ENCODE data around the gene NRIP3. TPM values are rescaled to one million over a fixed set of nuclear protein-coding genes. Genes with fewer than 3 reads are reported as not detected.
"Not testable (repeated sequence)": the region's sequence is repeated elsewhere in the genome, so short reads cannot be mapped to it uniquely, and the experiment has no call there.

NRIP3 gene
- polyA plus RNA-seq, 3 donors = 0.60 to 1.1 (median 0.96) TPM

GRCh38 chr11:9016916-9017642, 13.3 kb upstream of the NRIP3 start:
- no peak for DNase-seq

GRCh38 chr11:9015677-9016076, 11.9 kb upstream of the NRIP3 start:
- DNase-seq = peak; percentile 52

GRCh38 chr11:9014826-9015225, 11.0 kb upstream of the NRIP3 start:
- DNase-seq = no peak

- no peak for DNase-seq
Observed at GRCh38 chr11:9013373-9013772, 9.6 kb upstream of the NRIP3 start.

GRCh38 chr11:9009538-9009937, 5.7 kb upstream of the NRIP3 start:
- not testable (repeated sequence) for DNase-seq

- DNase-seq = no peak
Observed at GRCh38 chr11:9008661-9009060, 4.9 kb upstream of the NRIP3 start.

GRCh38 chr11:9008011-9008550, 4.3 kb upstream of the NRIP3 start:
- no peak for DNase-seq

GRCh38 chr11:9005087-9005486, 1.3 kb upstream of the NRIP3 start:
- no peak for DNase-seq

GRCh38 chr11:9004183-9004926, 554 bp upstream of the NRIP3 start:
- peak; percentile 24 for DNase-seq

- DNase-seq = no peak
Observed at GRCh38 chr11:9002920-9003572, 755 bp downstream of the NRIP3 start.

GRCh38 chr11:9001736-9002135, 2.1 kb downstream of the NRIP3 start:
- no peak for DNase-seq

- no peak for DNase-seq
Observed at GRCh38 chr11:8998017-8998416, 5.8 kb downstream of the NRIP3 start.

GRCh38 chr11:8997451-8997850, 6.3 kb downstream of the NRIP3 start:
- no peak for DNase-seq

GRCh38 chr11:8989453-8989852, 14.3 kb downstream of the NRIP3 start:
- no peak for DNase-seq

GRCh38 chr11:8988329-8989234, 15.2 kb downstream of the NRIP3 start:
- no peak for DNase-seq

GRCh38 chr11:8987446-8987845, 16.4 kb downstream of the NRIP3 start:
- no peak for DNase-seq

- DNase-seq = not testable (repeated sequence)
Observed at GRCh38 chr11:8986772-8987171, 17.0 kb downstream of the NRIP3 start.

GRCh38 chr11:8985462-8985861, 18.3 kb downstream of the NRIP3 start:
- DNase-seq = no peak

- no peak for DNase-seq
Observed at GRCh38 chr11:8983552-8983951, 20.2 kb downstream of the NRIP3 start.

- DNase-seq = no peak
Observed at GRCh38 chr11:8980485-8980884, 23.3 kb downstream of the NRIP3 start.

- not testable (repeated sequence) for DNase-seq
Observed at GRCh38 chr11:8979365-8979764, 24.4 kb downstream of the NRIP3 start.

- DNase-seq = no peak
Observed at GRCh38 chr11:8973121-8973520, 30.7 kb downstream of the NRIP3 start.
